ENCODE results near the gene AK2. TPM values are rescaled to one million over a fixed set of nuclear protein-coding genes. Genes with fewer than 3 reads are reported as not detected.
"Not testable (repeated sequence)": the region's sequence is repeated elsewhere in the genome, so short reads cannot be mapped to it uniquely, and the experiment has no call there.

AK2 gene
- polyA plus RNA-seq, 1 donor: 236 TPM

DNA sequence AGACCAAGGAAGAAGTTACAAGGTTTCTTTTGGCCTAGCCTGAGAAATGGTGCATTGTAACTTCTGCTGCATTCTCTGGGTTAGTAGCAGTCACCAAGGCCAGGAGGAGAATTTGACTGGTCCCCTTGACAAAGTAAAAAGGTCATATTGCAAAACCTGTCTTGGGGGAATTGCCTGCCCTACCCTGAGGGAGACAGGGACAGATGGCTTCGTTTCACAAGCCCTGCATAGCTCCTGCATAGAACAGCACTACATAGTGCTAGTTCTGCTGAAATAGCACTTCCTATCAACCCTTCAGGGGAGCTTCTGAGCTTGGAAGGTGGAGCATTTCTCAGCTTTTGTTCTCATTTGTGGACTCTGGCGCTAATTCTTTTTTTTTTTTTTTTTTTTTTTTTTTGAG, 20.4 kb upstream of the AK2 start:
- no peak for DNase-seq

DNA sequence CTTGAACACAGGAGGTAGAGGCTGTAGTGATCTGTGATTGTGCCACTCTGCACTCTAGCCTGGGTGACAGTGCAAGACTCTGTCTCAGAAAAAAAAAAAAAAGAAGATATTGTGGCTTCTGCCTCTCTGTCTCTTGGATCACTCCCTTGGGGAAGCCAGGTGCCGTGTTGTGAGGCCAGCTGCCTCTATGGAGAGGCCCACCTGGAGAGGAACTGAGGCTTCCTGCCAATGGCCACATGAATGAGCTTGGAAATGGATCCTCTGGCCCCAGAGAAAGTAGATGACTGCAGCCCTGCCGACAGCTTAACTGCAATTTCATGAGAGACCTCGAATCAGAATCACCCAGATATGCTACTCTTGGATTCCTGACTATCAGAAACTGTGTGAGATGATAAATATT, 19.7 kb upstream of the AK2 start:
- no peak for DNase-seq

DNA sequence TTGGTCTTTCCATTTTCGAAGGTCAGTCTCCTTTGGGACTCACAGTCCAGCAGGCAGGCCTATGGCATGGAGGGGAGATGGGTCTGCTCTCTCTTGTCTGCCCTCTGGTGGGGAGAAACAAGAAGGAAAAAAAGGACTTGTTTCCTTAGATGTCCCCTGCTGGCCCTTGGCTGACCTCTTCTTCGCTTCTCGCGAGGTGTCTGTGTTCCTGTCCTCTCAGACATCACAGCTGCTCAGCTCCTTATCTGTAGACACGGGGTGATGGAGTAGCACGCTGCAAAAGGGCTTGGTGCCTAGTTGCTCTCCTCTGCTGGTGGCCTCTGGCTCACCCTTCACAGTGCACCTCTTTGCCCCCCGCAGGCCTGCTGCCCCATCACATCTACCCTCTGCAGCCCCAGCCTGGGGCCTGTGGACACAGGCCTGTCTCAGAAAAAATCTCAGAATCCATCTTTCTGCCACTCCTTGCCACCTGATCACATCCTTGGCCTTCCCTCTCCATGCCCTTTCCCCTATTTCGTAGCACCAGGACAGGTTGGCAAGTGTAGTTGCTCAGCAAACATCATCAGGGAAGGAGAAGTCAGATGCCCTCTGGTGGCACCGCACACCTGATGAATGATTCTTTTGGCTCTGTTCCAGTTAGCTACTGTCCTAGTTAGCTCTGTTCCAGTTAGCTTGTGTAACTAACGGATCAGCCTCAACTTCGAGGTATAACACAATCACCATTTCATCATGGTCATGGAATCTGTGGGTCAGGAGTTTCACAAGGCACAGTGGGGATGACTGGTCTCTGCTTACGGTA, 18.7 kb upstream of the AK2 start:
- DNase-seq: peak; percentile 75

GRCh38 chr1:33050221-33051076, 13.8 kb upstream of the AK2 start:
- DNase-seq: no peak

DNA sequence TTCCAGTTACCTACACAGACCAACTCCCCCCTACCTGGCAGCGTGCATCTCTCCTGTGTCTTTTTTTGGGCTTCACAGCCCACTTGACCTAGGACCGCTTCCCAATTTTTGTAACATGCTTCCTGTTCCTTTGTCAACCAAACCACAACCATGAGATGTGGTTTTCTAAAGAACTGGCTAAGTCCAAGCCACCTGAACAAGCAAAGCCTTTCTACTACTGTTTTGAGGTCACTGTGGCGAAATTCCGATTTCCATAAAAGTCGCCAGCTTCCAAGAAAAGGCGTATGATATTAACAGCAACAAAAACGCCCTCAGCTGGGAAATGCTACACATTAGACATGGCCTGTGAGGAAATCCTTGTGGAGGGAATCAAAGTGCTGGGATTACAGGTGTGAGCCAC, 12.7 kb upstream of the AK2 start:
- no peak for DNase-seq

DNA sequence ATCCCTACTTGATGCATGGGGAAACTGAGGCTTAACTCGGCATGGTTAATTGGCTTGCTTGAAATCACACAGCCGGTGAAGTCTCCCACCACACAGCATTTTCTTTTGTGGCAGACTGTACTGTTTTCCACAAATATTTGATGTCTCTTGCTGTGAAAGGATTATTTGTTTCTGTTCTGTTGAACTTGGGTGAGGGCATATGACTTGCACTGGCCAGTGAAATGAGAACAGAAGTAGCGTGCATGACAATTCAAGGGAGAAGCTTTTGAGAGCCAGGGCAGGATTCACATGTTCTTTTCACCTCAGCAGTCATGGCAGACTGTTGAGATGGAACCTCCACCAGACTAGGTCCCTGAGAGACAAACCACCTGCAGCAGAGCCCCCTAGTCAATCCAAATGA, 11.7 kb upstream of the AK2 start:
- DNase-seq: no peak

DNA sequence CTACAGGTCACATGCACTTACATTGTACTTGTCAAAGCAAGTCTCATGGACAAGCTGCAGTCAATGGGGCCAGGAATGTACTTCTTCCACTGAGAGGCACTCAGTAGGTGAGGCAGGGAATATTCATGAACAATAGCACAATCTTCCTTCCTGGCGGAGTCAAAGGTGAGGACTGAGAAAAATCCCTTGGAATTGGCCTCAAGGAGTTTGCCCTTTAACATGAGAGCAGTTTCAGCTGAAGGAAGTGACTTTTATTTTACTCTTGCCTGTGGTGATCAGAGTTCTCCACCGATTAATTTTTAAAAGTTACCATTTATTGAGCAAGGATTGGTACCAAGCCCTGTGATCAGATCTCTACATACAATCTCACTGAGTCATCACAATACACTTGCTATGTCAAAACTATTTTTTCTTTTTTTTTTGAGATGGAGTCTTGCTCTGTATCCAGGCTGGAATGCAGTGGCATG, 11.2 kb upstream of the AK2 start:
- DNase-seq: no peak

DNA sequence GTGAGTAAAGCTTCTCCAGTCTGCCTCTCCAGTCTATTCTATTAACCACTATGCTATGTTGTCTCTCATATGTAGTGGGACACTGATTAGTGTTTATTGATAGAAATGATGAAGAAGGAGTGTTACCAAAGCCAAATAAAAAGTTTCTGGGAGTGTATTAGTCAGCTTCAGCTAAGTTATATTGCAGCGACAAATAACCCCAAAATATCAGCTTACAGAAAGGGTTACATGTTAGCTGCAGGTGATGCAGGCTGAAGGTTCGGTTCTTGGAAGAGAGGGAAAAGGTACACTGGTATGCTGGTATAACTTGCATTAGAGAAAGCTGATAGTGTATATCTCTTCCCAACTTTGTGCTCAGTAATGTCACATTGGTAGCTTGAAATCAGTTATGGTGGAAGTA, 10.6 kb upstream of the AK2 start:
- no peak for DNase-seq

DNA sequence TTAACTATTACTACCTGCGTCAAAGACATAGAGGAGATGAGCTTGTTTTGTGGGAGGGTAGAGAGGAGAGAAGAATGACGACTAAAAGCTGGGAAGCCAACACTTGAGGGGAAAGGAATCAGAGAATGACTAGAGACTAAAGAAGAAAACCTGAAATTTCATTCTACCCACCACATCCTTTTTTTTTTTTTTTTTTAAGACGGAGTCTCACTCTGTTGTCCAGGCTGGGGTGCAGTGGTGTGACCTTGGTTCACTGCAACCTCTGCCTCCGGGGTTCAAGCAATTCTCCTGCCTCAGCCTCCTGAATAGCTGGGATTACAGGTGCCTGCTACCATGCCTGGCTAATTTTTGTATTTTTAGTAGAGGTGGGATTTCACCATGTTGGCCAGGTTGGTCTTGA, 9.6 kb upstream of the AK2 start:
- not testable (repeated sequence) for DNase-seq

GRCh38 chr1:33045814-33046213, 9.1 kb upstream of the AK2 start:
- no peak for DNase-seq

DNA sequence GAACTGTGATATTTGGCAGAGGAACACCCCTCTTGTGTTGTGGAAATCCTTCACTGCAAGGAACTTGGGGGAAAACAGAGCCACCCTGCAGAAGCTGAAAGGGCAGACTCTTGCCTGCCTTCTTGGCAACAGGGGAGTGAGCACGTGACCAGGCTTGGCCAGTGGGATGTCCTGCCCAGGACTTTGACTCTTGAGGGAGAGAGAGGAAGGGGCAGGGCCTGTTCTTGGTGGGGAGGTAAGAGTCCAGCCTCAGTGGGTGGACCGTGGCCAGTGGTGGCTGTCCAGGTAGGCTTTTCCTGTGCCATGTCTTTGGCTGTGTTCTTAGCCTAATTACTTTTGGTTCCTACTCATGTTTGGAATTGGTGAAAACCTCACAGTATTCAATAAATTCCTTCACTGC, 8.6 kb upstream of the AK2 start:
- no peak for DNase-seq

DNA sequence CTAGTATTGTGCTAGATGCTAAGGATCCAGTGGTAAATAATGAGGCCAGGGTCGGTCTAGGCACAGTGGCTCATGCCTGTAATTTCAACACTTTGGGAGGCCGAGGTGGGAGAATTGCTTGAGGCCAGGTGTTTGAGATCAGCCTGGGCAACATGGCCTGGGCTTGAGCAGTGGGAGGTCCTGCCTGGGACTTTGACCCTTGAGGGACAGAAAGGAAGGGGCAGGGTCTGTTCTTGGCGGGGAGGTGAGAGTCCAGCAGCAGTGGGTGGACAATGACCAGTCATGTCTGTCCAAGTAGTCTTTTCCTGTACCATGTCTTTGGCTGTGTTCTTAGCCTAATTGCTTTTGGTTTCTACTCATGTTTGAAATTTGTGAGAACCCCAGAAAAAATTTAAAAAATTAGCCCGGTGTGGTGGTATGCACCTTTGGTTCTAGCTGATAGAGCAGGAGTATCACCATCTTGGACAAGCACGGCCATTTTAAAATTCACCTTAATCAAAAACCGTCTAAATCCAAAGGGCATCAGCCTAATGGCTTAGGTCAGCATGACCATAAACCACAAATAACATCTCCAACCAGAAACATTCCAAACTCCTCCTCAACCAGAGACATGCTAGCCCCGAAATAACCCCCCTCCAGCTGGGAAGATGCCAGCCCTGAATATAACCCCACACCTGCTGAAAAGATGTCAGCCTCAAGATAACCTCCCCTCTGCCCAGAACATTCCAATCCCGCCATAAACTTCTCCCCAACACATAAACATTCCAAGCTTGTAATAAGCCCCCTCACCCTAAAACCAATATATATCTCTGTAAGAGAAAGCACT, 6.8 kb upstream of the AK2 start:
- no peak for DNase-seq

DNA sequence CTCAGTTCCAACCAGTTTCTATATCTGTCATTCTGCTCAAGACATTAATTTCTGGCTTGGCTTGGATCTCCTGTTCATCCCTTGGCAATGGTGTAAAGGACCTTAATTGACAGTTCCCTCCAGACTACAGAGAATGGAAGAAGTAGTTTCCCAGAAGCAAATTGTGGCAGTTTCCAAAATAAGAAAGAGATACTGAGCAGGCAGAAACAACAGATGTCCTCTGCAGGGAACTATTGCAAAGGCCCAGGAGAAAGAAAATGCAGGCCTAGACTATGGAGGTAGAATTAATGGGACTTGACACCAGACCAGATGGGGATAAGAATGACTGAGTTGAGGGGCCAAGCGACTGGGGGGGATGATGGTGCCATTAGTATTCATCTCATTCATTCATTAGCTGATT, 6.1 kb upstream of the AK2 start:
- DNase-seq: no peak

- no peak for DNase-seq
Observed at GRCh38 chr1:33041026-33041425, 4.3 kb upstream of the AK2 start.

GRCh38 chr1:33039840-33040239, 3.2 kb upstream of the AK2 start:
- no peak for DNase-seq

- peak; percentile 33 for DNase-seq
Observed at GRCh38 chr1:33036051-33036525, 595 bp downstream of the AK2 start.

DNA sequence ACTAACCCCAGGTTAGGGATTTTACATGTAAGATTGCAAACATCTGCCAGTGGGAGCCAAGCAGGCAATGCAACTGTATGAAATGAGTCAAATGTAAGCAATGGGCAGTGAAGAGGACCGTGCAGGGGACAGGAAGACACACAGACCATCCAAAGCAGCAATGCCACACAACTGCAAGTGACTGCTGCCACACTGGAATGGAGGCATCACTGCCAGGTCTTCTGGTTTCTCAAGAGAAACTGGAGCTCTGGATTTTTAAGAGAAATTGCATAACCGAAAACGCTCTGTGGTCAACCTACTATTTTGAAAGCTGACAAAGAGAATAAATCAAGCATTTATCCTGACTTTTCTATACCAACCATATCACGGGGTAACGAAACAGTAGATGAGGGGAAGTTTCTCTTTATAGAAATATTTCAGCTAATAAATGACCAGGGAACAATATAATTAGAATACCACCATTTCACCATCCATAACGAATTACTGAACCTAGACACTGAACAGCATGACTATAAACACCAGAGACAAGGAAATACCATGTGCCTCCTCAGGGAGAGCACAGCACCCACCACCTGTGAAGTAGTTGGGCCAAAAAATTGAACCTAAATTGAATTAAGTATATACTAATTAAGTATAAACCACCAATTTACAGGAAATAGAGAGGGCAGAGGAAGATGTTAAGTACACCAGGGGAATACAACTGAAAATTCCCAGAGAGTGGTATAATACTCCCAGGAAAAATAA, 4.4 kb downstream of the AK2 start:
- DNase-seq: no peak

GRCh38 chr1:33031506-33031905, 5.2 kb downstream of the AK2 start:
- DNase-seq: no peak

GRCh38 chr1:33030575-33030974, 6.1 kb downstream of the AK2 start:
- DNase-seq: no peak

- DNase-seq: no peak
Observed at GRCh38 chr1:33029921-33030320, 6.8 kb downstream of the AK2 start.

DNA sequence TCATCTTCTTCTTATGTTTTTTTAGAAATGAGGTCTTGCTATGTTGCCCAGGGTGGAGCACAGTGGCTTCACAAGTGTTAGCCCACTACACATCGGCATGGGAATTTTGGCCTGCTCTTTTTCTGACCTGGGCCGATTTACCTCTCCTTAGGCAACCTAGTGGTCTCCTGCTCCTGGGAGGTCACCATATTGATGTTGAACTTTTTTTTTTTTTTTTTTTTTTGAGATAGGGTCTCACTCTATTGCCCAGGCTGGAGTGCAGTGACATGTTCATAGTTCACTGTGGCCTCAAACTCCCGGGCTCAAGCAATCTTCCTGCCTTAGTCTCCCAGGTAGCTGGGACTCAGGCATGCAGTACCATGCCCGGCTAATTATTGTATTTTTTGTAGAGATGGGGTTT, 7.5 kb downstream of the AK2 start:
- no peak for DNase-seq

- no peak for DNase-seq
Observed at GRCh38 chr1:33025761-33026160, 10.9 kb downstream of the AK2 start.

Measured in left kidney (tissue), 2 donors.